Measurements from ENCODE around the gene LRRD1. TPM values are rescaled to one million over a fixed set of nuclear protein-coding genes. Genes with fewer than 3 reads are reported as not detected.

Gene LRRD1
- total and polyA plus RNA-seq, 2 of the 8 experiments (the other 6 are each of a cell fraction or from before 2014, with no cell fraction given): not detected

DNA sequence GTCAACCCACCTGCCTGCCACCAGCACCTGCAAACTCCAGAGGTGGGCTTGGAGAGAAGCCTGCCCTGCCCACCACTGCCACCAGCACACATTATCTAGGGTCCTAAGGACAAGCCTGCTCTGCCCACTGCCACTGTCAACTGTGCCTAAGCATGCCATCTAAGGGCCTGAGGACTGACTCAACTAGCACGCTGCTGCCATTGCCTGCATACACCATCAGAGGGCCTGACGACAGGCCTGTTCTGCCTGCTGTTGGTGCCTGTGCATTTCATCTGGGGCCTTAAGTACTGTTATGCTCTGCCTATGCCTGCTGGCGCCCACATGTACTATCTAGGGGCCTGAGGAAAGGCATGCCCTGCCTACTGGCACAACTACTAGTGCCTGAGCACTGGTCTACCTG lies 27.0 kb upstream of the LRRD1 start:
- no peak for FAIRE-seq
- 86% methylated on average over 3 of the region's 3 CpGs; no CpG with 5 or more reads in 1 of the 2 experiments for WGBS, 2 experiments (ENCODE audit: extremely low coverage in 1 of 2, insufficient coverage in 1 of 2, insufficient read length in 1 of 2, insufficient replicate concordance in 2 of 2, low coverage in 1 of 2, low lambda C conversion rate in 2 of 2, missing lambda C conversion rate in 1 of 2)
- Histone ChIP-seq H2BK20ac (ENCODE audit: low read length) (no peak overlapping the region), H3K79me1 (ENCODE audit: low read depth, low read length) (no peaks in the 10 kb centered on the region), H3K23ac (ENCODE audit: insufficient read length) (no peak overlapping the region), H2BK15ac (ENCODE audit: low read length) (no peak overlapping the region), H2BK12ac (ENCODE audit: low read depth, low read length) (no peak overlapping the region), H3K18ac (ENCODE audit: extremely low read depth, low read length) (no peak overlapping the region), H4K5ac (ENCODE audit: insufficient read length, low read depth, low read length) (no peak overlapping the region), H2BK120ac (replicated peaks; ENCODE audit: low read depth, low read length) (no peak overlapping the region), H4K8ac (ENCODE audit: extremely low read depth, insufficient read depth, low read length) (no peak overlapping the region), H3K36me3 (ENCODE audit: control insufficient read depth in 2 of 4, insufficient read depth in 4 of 4, low read length in 3 of 4) (peaks cover 0 to 12% (median 5%) of the 10 kb centered on the region in 4 experiments; a peak in 5 of 8 replicates), H3K14ac (ENCODE audit: insufficient read length) (no peak overlapping the region), H4K20me1 (replicated peaks in 1 of 2; ENCODE audit: control insufficient read depth in 1 of 2, insufficient read depth in 2 of 2, low read length in 2 of 2) (no peaks in the 10 kb centered on the region), H3K4me3 (ENCODE audit: extremely low read depth in 1 of 4, insufficient read depth in 2 of 4, low read depth in 3 of 4, low read length in 4 of 4) (no peak overlapping the region), H3K4me1 (replicated peaks in 1 of 4; ENCODE audit: control insufficient read depth in 3 of 4, insufficient read depth in 4 of 4, low read length in 3 of 4) (no peaks in the 10 kb centered on the region), H3K9ac (replicated peaks in 1 of 4; ENCODE audit: extremely low read depth in 1 of 4, low read depth in 3 of 4, low read length in 3 of 4) (no peak overlapping the region), H4K91ac (replicated peaks; ENCODE audit: insufficient read length, low read length) (no peak overlapping the region), H2BK5ac (ENCODE audit: low read depth, low read length) (no peak overlapping the region), H3K56ac (replicated peaks; ENCODE audit: insufficient read length, low read depth, low read length) (no peak overlapping the region), H3K9me3 (ENCODE audit: insufficient read depth in 2 of 2, low read depth in 1 of 2, low read length in 1 of 2) (no peaks in the 10 kb centered on the region), H3K4me2 (ENCODE audit: insufficient read depth in 1 of 2, low read depth in 2 of 2, low read length in 2 of 2) (no peak overlapping the region), H3K4ac (replicated peaks; ENCODE audit: insufficient read length, low read depth, low read length) (no peak overlapping the region), H3K27ac (ENCODE audit: low read depth, low read length) (no peak overlapping the region), H2AFZ (ENCODE audit: low read length) (no peak overlapping the region), H3K27me3 (replicated peaks in 1 of 4; ENCODE audit: control insufficient read depth in 3 of 4, extremely low read depth in 1 of 4, insufficient read depth in 3 of 4, low read length in 3 of 4) (no peaks in the 10 kb centered on the region), H3K23me2 (ENCODE audit: low read depth, low read length) (no peaks in the 10 kb centered on the region), H3K79me2 (ENCODE audit: control insufficient read depth in 1 of 2, insufficient read depth in 2 of 2, low read length in 2 of 2) (no peaks in the 10 kb centered on the region), H2AK5ac (ENCODE audit: low read depth, low read length) (no peak overlapping the region)
- POLR2A ChIA-PET (ENCODE audit: partially characterized antibody): interaction anchor here (1.0 kb wide), 1 partner anchor 11 kb away, joined by 3 read pairs; no protein-coding TSS in a partner anchor
- no peak for DNase-seq (ENCODE audit: low read depth in 1 of 2, low spot score in 2 of 2)
- TF ChIP-seq RAD21 (IDR thresholded peaks at IDR 0.05 in 1 of 2, conservative IDR thresholded peaks at IDR 0.05 in 1 of 2; ENCODE audit: low read depth in 2 of 2, low read length in 2 of 2): peak in 1 of 2 experiments; percentile 23; a peak in 1 of 4 replicates
- TF ChIP-seq EGR1 (IDR thresholded peaks at IDR 0.05; ENCODE audit: borderline replicate concordance, low read depth, low read length): no peak
- TF ChIP-seq, protein P1, sequence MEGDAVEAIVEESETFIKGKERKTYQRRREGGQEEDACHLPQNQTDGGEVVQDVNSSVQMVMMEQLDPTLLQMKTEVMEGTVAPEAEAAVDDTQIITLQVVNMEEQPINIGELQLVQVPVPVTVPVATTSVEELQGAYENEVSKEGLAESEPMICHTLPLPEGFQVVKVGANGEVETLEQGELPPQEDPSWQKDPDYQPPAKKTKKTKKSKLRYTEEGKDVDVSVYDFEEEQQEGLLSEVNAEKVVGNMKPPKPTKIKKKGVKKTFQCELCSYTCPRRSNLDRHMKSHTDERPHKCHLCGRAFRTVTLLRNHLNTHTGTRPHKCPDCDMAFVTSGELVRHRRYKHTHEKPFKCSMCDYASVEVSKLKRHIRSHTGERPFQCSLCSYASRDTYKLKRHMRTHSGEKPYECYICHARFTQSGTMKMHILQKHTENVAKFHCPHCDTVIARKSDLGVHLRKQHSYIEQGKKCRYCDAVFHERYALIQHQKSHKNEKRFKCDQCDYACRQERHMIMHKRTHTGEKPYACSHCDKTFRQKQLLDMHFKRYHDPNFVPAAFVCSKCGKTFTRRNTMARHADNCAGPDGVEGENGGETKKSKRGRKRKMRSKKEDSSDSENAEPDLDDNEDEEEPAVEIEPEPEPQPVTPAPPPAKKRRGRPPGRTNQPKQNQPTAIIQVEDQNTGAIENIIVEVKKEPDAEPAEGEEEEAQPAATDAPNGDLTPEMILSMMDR (IDR thresholded peaks at IDR 0.05; ENCODE audit: control extremely low read depth in 1 of 3, insufficient read depth in 1 of 3, low read depth in 1 of 3, low read length in 3 of 3): peak in 2 of 3 experiments; percentile 21 to 28; a peak in 2 of 4 replicates
- TF ChIP-seq, protein P2, sequence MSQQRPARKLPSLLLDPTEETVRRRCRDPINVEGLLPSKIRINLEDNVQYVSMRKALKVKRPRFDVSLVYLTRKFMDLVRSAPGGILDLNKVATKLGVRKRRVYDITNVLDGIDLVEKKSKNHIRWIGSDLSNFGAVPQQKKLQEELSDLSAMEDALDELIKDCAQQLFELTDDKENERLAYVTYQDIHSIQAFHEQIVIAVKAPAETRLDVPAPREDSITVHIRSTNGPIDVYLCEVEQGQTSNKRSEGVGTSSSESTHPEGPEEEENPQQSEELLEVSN (IDR thresholded peaks at IDR 0.05): no peak
- CTCF ChIA-PET (ENCODE audit: partially characterized antibody): interaction anchor here (0.8 to 1.6 kb wide), 5 partner anchors 10 to 199 kb away, joined by 3 to 6 read pairs (median 3); partner anchors contain the start of genes ANKIB1 and KRIT1
